IPS-18a (cell line): ENCODE measurements around the gene SLC12A9.
"Not testable (repeated sequence)": the region's sequence is repeated elsewhere in the genome, so short reads cannot be mapped to it uniquely, and the experiment has no call there.

ENCODE experiments used
- H3K27ac ChIP-seq: one replicate; pipeline ENCODE4 v1.5.1; 2013; ENCODE audit warnings: low read length
- H3K27me3 ChIP-seq: one replicate; pipeline ENCODE4 v1.6.1; 2013; ENCODE audit warnings: mild to moderate bottlenecking, low read length; ENCODE audit not compliant: control insufficient read depth, insufficient read depth
- H3K36me3 ChIP-seq: one replicate; pipeline ENCODE4 v1.6.1; 2013; ENCODE audit warnings: low read depth, low read length; ENCODE audit not compliant: control insufficient read depth
- H3K4me1 ChIP-seq: one replicate; pipeline ENCODE4 v1.6.1; 2013; ENCODE audit warnings: low read depth, low read length; ENCODE audit not compliant: control insufficient read depth
- H3K4me3 ChIP-seq: one replicate; pipeline ENCODE4 v1.5.1; 2013; ENCODE audit warnings: low read length
- H3K9ac ChIP-seq: one replicate; pipeline ENCODE4 v1.6.1; 2013; ENCODE audit warnings: mild to moderate bottlenecking, low read length, moderate library complexity
- H3K9me3 ChIP-seq: one replicate; pipeline ENCODE4 v1.6.1; 2013; ENCODE audit warnings: low read depth, low read length; ENCODE audit not compliant: control insufficient read depth

Gene SLC12A9

GRCh38 chr7:100854146-100854895, 1.8 kb downstream of the SLC12A9 start:
- no peak overlapping the region for H3K9ac ChIP-seq
- no peaks in the 10 kb centered on the region for H3K36me3 ChIP-seq
- H3K27me3 ChIP-seq, result no peaks in the 10 kb centered on the region
- no peak overlapping the region for H3K4me3 ChIP-seq
- no peaks in the 10 kb centered on the region for H3K4me1 ChIP-seq
- H3K9me3 ChIP-seq, result no peaks in the 10 kb centered on the region
- no peak overlapping the region for H3K27ac ChIP-seq

- not testable (repeated sequence) for H3K9me3 ChIP-seq, H3K4me3 ChIP-seq, H3K27ac ChIP-seq, H3K4me1 ChIP-seq, H3K27me3 ChIP-seq, H3K9ac ChIP-seq, H3K36me3 ChIP-seq
Measured at GRCh38 chr7:100854899-100855298, 2.4 kb downstream of the SLC12A9 start.

- Histone ChIP-seq H3K4me3 (no peak overlapping the region), H3K36me3 (peaks cover under 1% of the 10 kb centered on the region), H3K27me3 (no peaks in the 10 kb centered on the region), H3K9ac (no peak overlapping the region), H3K4me1 (no peaks in the 10 kb centered on the region), H3K27ac (no peak overlapping the region), H3K9me3 (no peaks in the 10 kb centered on the region)
Measured at GRCh38 chr7:100855515-100855914, 3.0 kb downstream of the SLC12A9 start.

- no peaks in the 10 kb centered on the region for H3K9me3 ChIP-seq
- H3K4me1 ChIP-seq, result no peaks in the 10 kb centered on the region
- H3K36me3 ChIP-seq, result peaks cover 6% of the 10 kb centered on the region
- no peak overlapping the region for H3K9ac ChIP-seq
- H3K27me3 ChIP-seq, result no peaks in the 10 kb centered on the region
- no peak overlapping the region for H3K4me3 ChIP-seq
- H3K27ac ChIP-seq, result no peak overlapping the region
Measured at GRCh38 chr7:100856871-100857282, 4.4 kb downstream of the SLC12A9 start.

- Histone ChIP-seq H3K9ac (no peak overlapping the region), H3K4me1 (no peaks in the 10 kb centered on the region), H3K36me3 (peaks cover 6% of the 10 kb centered on the region), H3K27ac (no peak overlapping the region), H3K27me3 (no peaks in the 10 kb centered on the region), H3K4me3 (no peak overlapping the region), H3K9me3 (no peaks in the 10 kb centered on the region)
Measured at GRCh38 chr7:100859856-100860255, 7.3 kb downstream of the SLC12A9 start.

GRCh38 chr7:100860702-100861615, 8.4 kb downstream of the SLC12A9 start:
- no peak overlapping the region for H3K27ac ChIP-seq
- H3K4me1 ChIP-seq, result no peaks in the 10 kb centered on the region
- H3K27me3 ChIP-seq, result no peaks in the 10 kb centered on the region
- no peak overlapping the region for H3K4me3 ChIP-seq
- peaks cover 6% of the 10 kb centered on the region for H3K36me3 ChIP-seq
- no peak overlapping the region for H3K9ac ChIP-seq
- no peaks in the 10 kb centered on the region for H3K9me3 ChIP-seq

- Histone ChIP-seq H3K27ac (no peak overlapping the region), H3K4me3 (no peak overlapping the region), H3K9ac (no peak overlapping the region), H3K27me3 (no peaks in the 10 kb centered on the region), H3K4me1 (peaks cover 2% of the 10 kb centered on the region), H3K9me3 (no peaks in the 10 kb centered on the region), H3K36me3 (peaks cover 6% of the 10 kb centered on the region)
Measured at GRCh38 chr7:100861616-100861985, 9.1 kb downstream of the SLC12A9 start.

GRCh38 chr7:100863406-100863950, 11.0 kb downstream of the SLC12A9 start:
- peaks cover 6% of the 10 kb centered on the region for H3K36me3 ChIP-seq
- H3K27me3 ChIP-seq, result no peaks in the 10 kb centered on the region
- H3K9ac ChIP-seq, result no peak overlapping the region
- H3K27ac ChIP-seq, result no peak overlapping the region
- H3K4me1 ChIP-seq, result peaks cover 8% of the 10 kb centered on the region
- H3K4me3 ChIP-seq, result no peak overlapping the region
- no peaks in the 10 kb centered on the region for H3K9me3 ChIP-seq

GRCh38 chr7:100864263-100864845, 11.8 kb downstream of the SLC12A9 start:
- H3K9me3 ChIP-seq, result no peaks in the 10 kb centered on the region
- peaks cover 8% of the 10 kb centered on the region for H3K4me1 ChIP-seq
- H3K27me3 ChIP-seq, result no peaks in the 10 kb centered on the region
- H3K36me3 ChIP-seq, result peaks cover 6% of the 10 kb centered on the region
- no peak overlapping the region for H3K9ac ChIP-seq
- H3K4me3 ChIP-seq, result no peak overlapping the region
- H3K27ac ChIP-seq, result no peak overlapping the region

- H3K36me3 ChIP-seq, result peaks cover 12% of the 10 kb centered on the region
- no peak overlapping the region for H3K9ac ChIP-seq
- no peak overlapping the region for H3K27ac ChIP-seq
Measured at GRCh38 chr7:100865372-100865911, 12.9 kb downstream of the SLC12A9 start.

More at GRCh38 chr7:100865372-100865911, 12.9 kb downstream of the SLC12A9 start:
- no peak overlapping the region for H3K4me3 ChIP-seq
- H3K4me1 ChIP-seq, result peaks cover 8% of the 10 kb centered on the region
- H3K9me3 ChIP-seq, result no peaks in the 10 kb centered on the region
- H3K27me3 ChIP-seq, result no peaks in the 10 kb centered on the region
